Fibroblast of villous mesenchyme (primary cell): ENCODE results near the gene LDHAL6B. TPM values are rescaled to one million over a fixed set of nuclear protein-coding genes. Genes with fewer than 3 reads are reported as not detected.

Experiments
- DNase-seq: peaks from one replicate; pipeline ENCODE4 v3.0.0-alpha.2; 2010; ENCODE audit warnings: low read depth
- H3K4me3 ChIP-seq: 2 replicates; pipeline ENCODE4 v1.5.1; 2011; ENCODE audit warnings: low read depth, mild to moderate bottlenecking, low read length
- CTCF ChIP-seq: IDR thresholded peaks from 2 replicates; pipeline ENCODE4 v1.5.1; 2012; ENCODE audit warnings: low read depth, mild to moderate bottlenecking, low read length; ENCODE audit not compliant: insufficient read depth
- total RNA-seq: library from RNA; depleted of rRNA; stranded (reverse); fragments of >200 nt; gene quantifications from 2 replicates; pipeline ENCODE4 v1.2.3, GENCODE V29; 2012

Gene LDHAL6B
- total RNA-seq, 1 donor = not detected

GRCh38 chr15:59200560-59200959 is 6.1 kb upstream of the LDHAL6B start:
- no peak overlapping the region for H3K4me3 ChIP-seq
- no peak for TF ChIP-seq CTCF
- peak; percentile 70 for DNase-seq

GRCh38 chr15:59203008-59203407 is 3.6 kb upstream of the LDHAL6B start:
- no peak overlapping the region for H3K4me3 ChIP-seq
- TF ChIP-seq CTCF = no peak
- DNase-seq = no peak

- no peak for TF ChIP-seq CTCF
- no peak overlapping the region for H3K4me3 ChIP-seq
- DNase-seq = peak; percentile 42
Observed at GRCh38 chr15:59203657-59204056, 3.0 kb upstream of the LDHAL6B start.

- no peak for DNase-seq
Observed at GRCh38 chr15:59205839-59206622, 612 bp upstream of the LDHAL6B start.

GRCh38 chr15:59208613-59209249 is 2.1 kb downstream of the LDHAL6B start:
- DNase-seq = peak; percentile 79
- H3K4me3 ChIP-seq = no peak overlapping the region
- TF ChIP-seq CTCF = no peak

More at GRCh38 chr15:59205839-59206622, 612 bp upstream of the LDHAL6B start:
- H3K4me3 ChIP-seq = no peak overlapping the region
- no peak for TF ChIP-seq CTCF

- TF ChIP-seq CTCF = no peak
- H3K4me3 ChIP-seq = no peak overlapping the region
- DNase-seq = no peak
Observed at GRCh38 chr15:59210186-59210585, 3.5 kb downstream of the LDHAL6B start.
